NB4 (cell line): ENCODE measurements around the gene CSF2.

ENCODE experiments used
- DNase-seq: peaks from one replicate; pipeline ENCODE4 v3.0.0; 2010; ENCODE audit warnings: low read depth
- H3K4me3 ChIP-seq: one replicate; pipeline ENCODE4 v1.5.1; 2011; ENCODE audit warnings: mild to moderate bottlenecking, low read depth, low read length, moderate library complexity
- MYC ChIP-seq: IDR thresholded peaks from 2 replicates; pipeline ENCODE4 v1.6.1; 2011; ENCODE audit warnings: low read depth, low read length
- POLR2A ChIP-seq: IDR thresholded peaks from 2 replicates; pipeline ENCODE4 v1.6.1; 2011; ENCODE audit warnings: mild to moderate bottlenecking; ENCODE audit not compliant: insufficient read length; ENCODE audit errors: extremely low read depth
- TF ChIP-seq, protein P1 (sequence below): IDR thresholded peaks from one replicate; pipeline ENCODE4 v1.5.1; 2012; ENCODE audit warnings: low read depth, low read length
- TF ChIP-seq, protein P2 (sequence below): IDR thresholded peaks from 2 replicates; pipeline ENCODE4 v1.6.1; 2011; ENCODE audit warnings: low read depth, low read length

CSF2 gene

DNA sequence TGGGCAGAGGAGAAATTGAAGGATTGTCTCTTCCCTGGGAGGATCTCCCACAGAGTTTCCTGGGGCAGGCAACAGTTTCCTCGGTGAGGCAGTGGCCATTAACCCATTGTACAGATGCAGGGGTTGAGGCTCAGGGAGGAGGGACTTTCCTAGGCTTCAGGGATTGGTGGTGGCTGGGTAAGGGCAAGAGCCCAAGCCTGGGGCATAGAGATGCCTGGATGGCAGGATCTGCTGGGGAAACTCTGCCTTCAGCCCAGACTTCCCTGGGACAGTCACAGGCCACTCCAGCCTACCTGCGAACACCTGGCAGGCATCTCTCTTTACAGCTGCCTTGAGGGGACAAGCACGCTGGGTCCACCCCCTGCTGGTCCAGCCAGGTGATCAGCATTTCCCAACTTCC is 3.6 kb upstream of the CSF2 start:
- no peak for TF ChIP-seq POLR2A
- TF ChIP-seq MYC: no peak
- TF ChIP-seq, protein P1, sequence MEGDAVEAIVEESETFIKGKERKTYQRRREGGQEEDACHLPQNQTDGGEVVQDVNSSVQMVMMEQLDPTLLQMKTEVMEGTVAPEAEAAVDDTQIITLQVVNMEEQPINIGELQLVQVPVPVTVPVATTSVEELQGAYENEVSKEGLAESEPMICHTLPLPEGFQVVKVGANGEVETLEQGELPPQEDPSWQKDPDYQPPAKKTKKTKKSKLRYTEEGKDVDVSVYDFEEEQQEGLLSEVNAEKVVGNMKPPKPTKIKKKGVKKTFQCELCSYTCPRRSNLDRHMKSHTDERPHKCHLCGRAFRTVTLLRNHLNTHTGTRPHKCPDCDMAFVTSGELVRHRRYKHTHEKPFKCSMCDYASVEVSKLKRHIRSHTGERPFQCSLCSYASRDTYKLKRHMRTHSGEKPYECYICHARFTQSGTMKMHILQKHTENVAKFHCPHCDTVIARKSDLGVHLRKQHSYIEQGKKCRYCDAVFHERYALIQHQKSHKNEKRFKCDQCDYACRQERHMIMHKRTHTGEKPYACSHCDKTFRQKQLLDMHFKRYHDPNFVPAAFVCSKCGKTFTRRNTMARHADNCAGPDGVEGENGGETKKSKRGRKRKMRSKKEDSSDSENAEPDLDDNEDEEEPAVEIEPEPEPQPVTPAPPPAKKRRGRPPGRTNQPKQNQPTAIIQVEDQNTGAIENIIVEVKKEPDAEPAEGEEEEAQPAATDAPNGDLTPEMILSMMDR: no peak
- TF ChIP-seq, protein P2, sequence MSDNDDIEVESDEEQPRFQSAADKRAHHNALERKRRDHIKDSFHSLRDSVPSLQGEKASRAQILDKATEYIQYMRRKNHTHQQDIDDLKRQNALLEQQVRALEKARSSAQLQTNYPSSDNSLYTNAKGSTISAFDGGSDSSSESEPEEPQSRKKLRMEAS: no peak
- DNase-seq: no peak
- H3K4me3 ChIP-seq: no peak overlapping the region

DNA sequence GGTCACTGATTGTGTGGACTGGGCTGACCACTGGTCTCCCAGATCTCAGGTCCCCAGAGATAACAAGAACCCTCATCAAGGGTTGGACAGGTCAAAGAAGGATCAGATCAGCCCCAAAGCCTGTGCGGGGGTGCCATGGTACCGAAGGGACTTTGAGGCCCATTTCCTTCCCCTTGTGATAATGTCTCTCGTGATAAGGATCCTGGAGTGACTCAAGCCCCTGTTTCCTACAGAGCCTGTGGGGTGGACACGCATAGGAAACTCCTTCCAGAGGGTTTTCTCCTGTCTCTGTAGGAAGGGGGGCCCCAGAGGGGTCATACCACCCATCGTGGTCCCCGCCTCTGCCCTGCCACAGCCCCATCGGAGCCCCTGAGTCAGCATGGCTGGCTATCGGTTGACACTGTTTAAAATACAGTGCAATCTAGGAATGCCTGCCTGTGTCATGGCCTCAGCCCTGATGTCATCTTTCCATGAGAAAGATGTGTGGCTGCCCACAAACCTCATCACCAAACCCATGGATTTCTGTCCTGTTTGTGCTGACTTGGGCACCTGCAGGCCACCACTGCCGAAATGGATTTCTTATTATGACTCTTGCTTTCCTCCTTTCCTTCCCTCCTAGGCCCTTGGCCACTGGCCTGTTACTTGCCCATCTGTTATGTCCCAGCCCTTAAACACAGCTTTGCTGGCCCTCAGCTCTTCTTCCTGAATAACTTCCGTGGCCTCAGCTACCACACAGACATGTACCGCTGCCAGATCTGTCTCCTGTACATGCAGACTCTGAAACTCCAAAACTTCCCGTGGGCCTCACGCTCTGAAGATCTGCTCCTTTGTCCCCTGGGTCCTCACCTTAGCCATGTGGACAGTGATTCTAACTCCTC is 2.9 kb upstream of the CSF2 start:
- TF ChIP-seq, protein P1: no peak
- TF ChIP-seq POLR2A (no peak), MYC (no peak)
- TF ChIP-seq, protein P2: no peak
- H3K4me3 ChIP-seq: no peak overlapping the region
- DNase-seq: peak; percentile 15

DNA sequence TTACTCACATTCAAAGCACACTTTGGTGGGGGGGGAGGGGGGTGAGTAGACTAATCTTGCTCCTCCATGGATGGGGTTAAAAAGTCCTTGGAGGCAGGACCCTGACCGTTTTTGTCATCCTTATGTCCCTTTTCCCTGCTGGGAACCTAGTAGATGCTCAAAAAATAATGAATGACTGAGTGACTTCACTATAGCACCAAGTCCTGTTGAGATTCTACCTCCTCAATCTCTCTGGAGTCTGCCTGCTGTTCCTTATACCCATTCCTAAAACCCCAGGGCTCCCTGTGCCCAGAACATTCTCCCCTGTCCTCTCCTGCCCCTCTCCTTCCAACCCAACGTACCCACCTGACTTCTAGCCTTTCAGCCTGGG is 2.3 kb upstream of the CSF2 start:
- DNase-seq: no peak
- no peak for TF ChIP-seq POLR2A
- TF ChIP-seq, protein P2: no peak
- no peak overlapping the region for H3K4me3 ChIP-seq

DNA sequence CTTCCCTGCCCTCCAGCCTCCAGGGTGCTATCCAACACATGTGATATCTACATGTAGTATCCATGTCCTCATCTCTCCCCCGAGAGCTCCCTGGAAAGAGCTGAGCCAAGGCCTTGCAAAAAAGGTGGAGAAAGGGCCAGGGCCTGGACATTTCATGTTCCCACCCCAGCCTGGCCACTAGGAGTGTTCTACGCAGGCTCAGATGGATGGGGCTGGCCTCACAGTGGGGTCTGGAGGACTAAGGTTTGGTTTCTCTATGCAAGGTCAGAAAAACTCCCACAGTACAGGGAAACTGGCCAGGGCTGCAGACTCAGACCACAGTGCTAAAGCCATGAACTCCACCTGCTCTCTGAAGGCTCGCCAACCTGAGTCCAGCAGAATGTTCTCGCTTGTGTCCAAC is 1.5 kb upstream of the CSF2 start:
- H3K4me3 ChIP-seq: no peak overlapping the region
- TF ChIP-seq, protein P2: no peak
- no peak for TF ChIP-seq MYC
- TF ChIP-seq POLR2A: no peak
- TF ChIP-seq, protein P1: no peak
- no peak for DNase-seq

DNA sequence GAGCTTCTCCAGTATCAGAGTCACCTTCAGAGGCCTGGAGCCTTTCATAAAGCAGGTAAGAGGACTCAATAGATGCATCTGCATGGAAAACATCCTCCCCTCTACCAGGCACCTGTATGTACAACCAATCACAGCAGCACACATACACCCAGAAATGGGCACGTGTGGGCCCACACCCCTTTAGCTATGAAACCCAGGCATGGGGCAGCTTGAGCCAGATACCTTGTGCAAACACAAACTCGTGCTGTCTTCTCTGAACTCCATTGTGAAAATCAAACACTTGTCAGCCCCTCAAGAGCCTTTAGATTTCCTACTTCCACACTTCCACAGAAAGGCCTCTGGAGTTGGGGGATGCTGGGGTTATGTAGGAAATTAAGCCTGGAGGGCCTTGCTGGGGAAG is 1.1 kb upstream of the CSF2 start:
- no peak overlapping the region for H3K4me3 ChIP-seq
- DNase-seq: no peak
- TF ChIP-seq, protein P1: no peak
- TF ChIP-seq, protein P2: no peak
- TF ChIP-seq MYC (no peak), POLR2A (no peak)

DNA sequence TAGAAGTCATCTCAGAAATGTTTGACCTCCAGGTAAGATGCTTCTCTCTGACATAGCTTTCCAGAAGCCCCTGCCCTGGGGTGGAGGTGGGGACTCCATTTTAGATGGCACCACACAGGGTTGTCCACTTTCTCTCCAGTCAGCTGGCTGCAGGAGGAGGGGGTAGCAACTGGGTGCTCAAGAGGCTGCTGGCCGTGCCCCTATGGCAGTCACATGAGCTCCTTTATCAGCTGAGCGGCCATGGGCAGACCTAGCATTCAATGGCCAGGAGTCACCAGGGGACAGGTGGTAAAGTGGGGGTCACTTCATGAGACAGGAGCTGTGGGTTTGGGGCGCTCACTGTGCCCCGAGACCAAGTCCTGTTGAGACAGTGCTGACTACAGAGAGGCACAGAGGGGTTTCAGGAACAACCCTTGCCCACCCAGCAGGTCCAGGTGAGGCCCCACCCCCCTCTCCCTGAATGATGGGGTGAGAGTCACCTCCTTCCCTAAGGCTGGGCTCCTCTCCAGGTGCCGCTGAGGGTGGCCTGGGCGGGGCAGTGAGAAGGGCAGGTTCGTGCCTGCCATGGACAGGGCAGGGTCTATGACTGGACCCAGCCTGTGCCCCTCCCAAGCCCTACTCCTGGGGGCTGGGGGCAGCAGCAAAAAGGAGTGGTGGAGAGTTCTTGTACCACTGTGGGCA is 642 bp downstream of the CSF2 start:
- no peak for DNase-seq
- no peak for TF ChIP-seq POLR2A
- H3K4me3 ChIP-seq: no peak overlapping the region
